Mesenchymal stem cell (in vitro differentiated cells and primary cell): ENCODE measurements around the gene SYT6.
"Not testable (repeated sequence)": the region's sequence is repeated elsewhere in the genome, so short reads cannot be mapped to it uniquely, and the experiment has no call there.

Source experiments
- DNase-seq: peaks from one replicate; pipeline ENCODE4 v3.0.0-alpha.2; 2013
- H2AFZ ChIP-seq: one replicate; pipeline ENCODE4 v1.6.1; 2013; ENCODE audit warnings: low read depth, mild to moderate bottlenecking, control low read depth, inconsistent platforms, low read length, moderate library complexity
- H2AK5ac ChIP-seq: 2 replicates; pipeline ENCODE4 v1.6.1; 2013; ENCODE audit warnings: low read length, moderate library complexity, mild to moderate bottlenecking, inconsistent platforms; ENCODE audit not compliant: severe bottlenecking
- H2BK120ac ChIP-seq: one replicate; pipeline ENCODE4 v1.6.1; 2013; ENCODE audit warnings: low read depth, mild to moderate bottlenecking, inconsistent platforms, low read length, moderate library complexity
- H2BK12ac ChIP-seq, 2 experiments: one replicate each; pipeline ENCODE4 v1.6.1; 2013; ENCODE audit warnings: inconsistent platforms in 2 of 2, low read length in 2 of 2, mild to moderate bottlenecking in 2 of 2, moderate library complexity in 2 of 2, control low read depth in 1 of 2
- H2BK15ac ChIP-seq: one replicate; pipeline ENCODE4 v1.6.1; 2013; ENCODE audit warnings: mild to moderate bottlenecking, low read depth, inconsistent platforms; ENCODE audit not compliant: poor library complexity, severe bottlenecking
- H2BK5ac ChIP-seq: 2 replicates; pipeline ENCODE4 v1.6.1; 2013; ENCODE audit warnings: low read depth, mild to moderate bottlenecking, low read length, control low read depth, inconsistent platforms; ENCODE audit not compliant: poor library complexity, severe bottlenecking
- H3K14ac ChIP-seq, 2 experiments: one replicate each; pipeline ENCODE4 v1.6.1; 2013; ENCODE audit warnings: inconsistent platforms in 2 of 2, low read length in 2 of 2, control low read depth in 1 of 2, mild to moderate bottlenecking in 1 of 2, moderate library complexity in 1 of 2
- H3K18ac ChIP-seq, 2 experiments: one replicate each; pipeline ENCODE4 v1.6.1; 2013; ENCODE audit warnings: inconsistent platforms in 2 of 2, low read length in 2 of 2, control low read depth in 1 of 2, low read depth in 1 of 2, mild to moderate bottlenecking in 1 of 2
- H3K23ac ChIP-seq, 2 experiments: one replicate each; pipeline ENCODE4 v1.6.1; 2013; ENCODE audit warnings: inconsistent platforms in 2 of 2, low read length in 2 of 2, mild to moderate bottlenecking in 2 of 2, moderate library complexity in 2 of 2, control low read depth in 1 of 2
- H3K27ac ChIP-seq: 2 replicates; pipeline ENCODE4 v1.5.1; 2013; ENCODE audit warnings: mild to moderate bottlenecking, moderate library complexity, low read length, control low read depth, inconsistent platforms; ENCODE audit not compliant: poor library complexity, severe bottlenecking
- H3K27me3 ChIP-seq, 2 experiments: 2 replicates each; pipeline versions ENCODE4 v1.6.1 to v1.7.0; 2013; ENCODE audit warnings: low read length in 2 of 2, mild to moderate bottlenecking in 2 of 2, moderate library complexity in 2 of 2, control low read depth in 1 of 2, inconsistent platforms in 1 of 2; ENCODE audit not compliant: control insufficient read depth in 1 of 2, insufficient read depth in 1 of 2
- H3K36me3 ChIP-seq, 2 experiments: 2 replicates each; pipeline versions ENCODE4 v1.6.1 to v1.7.0; 2013; ENCODE audit warnings: low read length in 2 of 2, control low read depth in 1 of 2, inconsistent platforms in 1 of 2, low read depth in 1 of 2, mild to moderate bottlenecking in 1 of 2; ENCODE audit not compliant: insufficient read depth in 2 of 2, control insufficient read depth in 1 of 2
- H3K4ac ChIP-seq, 2 experiments: one replicate each; pipeline ENCODE4 v1.6.1; 2013; ENCODE audit warnings: inconsistent platforms in 2 of 2, low read length in 2 of 2, mild to moderate bottlenecking in 2 of 2, moderate library complexity in 2 of 2, control low read depth in 1 of 2, low read depth in 1 of 2
- H3K4me1 ChIP-seq: 2 replicates; pipeline ENCODE4 v1.6.1; 2013; ENCODE audit warnings: low read depth, low read length, control low read depth; ENCODE audit not compliant: control insufficient read depth, insufficient read depth
- H3K4me2 ChIP-seq: 2 replicates; pipeline ENCODE4 v1.6.1; 2013; ENCODE audit warnings: low read length, mild to moderate bottlenecking, inconsistent platforms; ENCODE audit not compliant: poor library complexity, severe bottlenecking
- H3K4me3 ChIP-seq, 2 experiments: 2 replicates each; pipeline versions ENCODE4 v1.5.1 to v1.7.0; 2013; ENCODE audit warnings: low read length in 2 of 2, mild to moderate bottlenecking in 2 of 2, control low read depth in 1 of 2, low read depth in 1 of 2; ENCODE audit not compliant: insufficient read depth in 1 of 2
- H3K79me1 ChIP-seq: replicated peaks from 2 replicates; pipeline ENCODE4 v1.6.1; 2013; ENCODE audit warnings: mild to moderate bottlenecking, control low read depth, low read length, inconsistent platforms; ENCODE audit not compliant: poor library complexity, severe bottlenecking
- H3K9ac ChIP-seq: 2 replicates; pipeline ENCODE4 v1.7.0; 2013; ENCODE audit warnings: mild to moderate bottlenecking, low read length, moderate library complexity
- H3K9me3 ChIP-seq: 2 replicates; pipeline ENCODE4 v1.7.0; 2013; ENCODE audit warnings: mild to moderate bottlenecking, low read length; ENCODE audit not compliant: control insufficient read depth
- H4K8ac ChIP-seq: one replicate; pipeline ENCODE4 v1.6.1; 2013; ENCODE audit warnings: inconsistent platforms, mild to moderate bottlenecking, low read length, moderate library complexity
- H4K91ac ChIP-seq: one replicate; pipeline ENCODE4 v1.6.1; 2013; ENCODE audit warnings: mild to moderate bottlenecking, low read length, inconsistent platforms
- WGBS: methylation state at CpG from one replicate; pipeline ENCODE4 v1.1.7; 2013; ENCODE audit warnings: mixed read lengths; 5-methylcytosine and 5-hydroxymethylcytosine counted together

The SYT6 gene

GRCh38 chr1:114062477-114063099 is 91.1 kb downstream of the SYT6 start:
- H2BK5ac ChIP-seq: no peak overlapping the region
- H3K4me2 ChIP-seq: no peak overlapping the region
- H3K4me3 ChIP-seq: no peak overlapping the region
- H3K79me1 ChIP-seq: no peaks in the 10 kb centered on the region
- H3K9ac ChIP-seq: no peak overlapping the region
- no peak overlapping the region for H4K91ac ChIP-seq
- no peak overlapping the region for H3K4ac ChIP-seq
- H4K8ac ChIP-seq: no peak overlapping the region
- peaks cover 10% of the 10 kb centered on the region for H3K4me1 ChIP-seq
- H2BK120ac ChIP-seq: no peak overlapping the region
- H3K18ac ChIP-seq: no peak overlapping the region
- no peak overlapping the region for H2BK12ac ChIP-seq
- H2BK15ac ChIP-seq: no peak overlapping the region
- no peak overlapping the region for H3K14ac ChIP-seq
- no peak for DNase-seq
- H3K27ac ChIP-seq: no peak overlapping the region
- H2AFZ ChIP-seq: no peak overlapping the region
- H3K27me3 ChIP-seq: peaks cover 5 to 19% of the 10 kb centered on the region in 2 experiments
- H3K9me3 ChIP-seq: peaks cover 4% of the 10 kb centered on the region
- no peaks in the 10 kb centered on the region for H3K36me3 ChIP-seq
- WGBS: 70% methylated on average over 8 of the region's 8 CpGs
- H3K23ac ChIP-seq: no peak overlapping the region
- H2AK5ac ChIP-seq: no peak overlapping the region

GRCh38 chr1:114061121-114061830 is 92.4 kb downstream of the SYT6 start:
- Histone ChIP-seq H3K27me3 (peaks cover 5 to 21% of the 10 kb centered on the region in 2 experiments), H3K9me3 (peaks cover 17% of the 10 kb centered on the region), H2BK5ac (no peak overlapping the region)

GRCh38 chr1:114058236-114058635 is 95.4 kb downstream of the SYT6 start:
- H3K4ac ChIP-seq, H2AFZ ChIP-seq, H2AK5ac ChIP-seq, H4K91ac ChIP-seq, DNase-seq, H4K8ac ChIP-seq, H2BK120ac ChIP-seq, H3K4me1 ChIP-seq, H3K4me3 ChIP-seq, H3K23ac ChIP-seq, H3K9ac ChIP-seq, H2BK5ac ChIP-seq, H2BK15ac ChIP-seq, H3K79me1 ChIP-seq, H3K36me3 ChIP-seq, H3K18ac ChIP-seq, H3K14ac ChIP-seq, H2BK12ac ChIP-seq, H3K27ac ChIP-seq, H3K4me2 ChIP-seq: not testable (repeated sequence)
- Histone ChIP-seq H3K27me3 (peaks cover under 1 to 16% of the 10 kb centered on the region in 2 experiments), H3K9me3 (peaks cover 18% of the 10 kb centered on the region)
- WGBS: 21% methylated on average over 4 of the region's 6 CpGs

More at GRCh38 chr1:114061121-114061830, 92.4 kb downstream of the SYT6 start:
- Histone ChIP-seq H4K91ac (no peak overlapping the region), H2BK12ac (no peak overlapping the region), H4K8ac (peak overlapping the region; percentile 14), H3K9ac (no peak overlapping the region), H3K23ac (no peak overlapping the region), H3K36me3 (no peaks in the 10 kb centered on the region), H3K4ac (no peak overlapping the region), H3K79me1 (no peaks in the 10 kb centered on the region), H3K4me2 (no peak overlapping the region), H2BK15ac (no peak overlapping the region), H3K4me1 (peaks cover 10% of the 10 kb centered on the region), H2AFZ (no peak overlapping the region), H3K14ac (no peak overlapping the region), H3K27ac (no peak overlapping the region), H2AK5ac (no peak overlapping the region), H2BK120ac (no peak overlapping the region), H3K4me3 (no peak overlapping the region), H3K18ac (no peak overlapping the region)
- WGBS: 52% methylated on average over 1 of the region's 1 CpG
- peak; percentile 1 for DNase-seq

- Histone ChIP-seq H2BK5ac (no peak overlapping the region), H3K4ac (no peak overlapping the region), H3K27ac (no peak overlapping the region), H3K18ac (no peak overlapping the region), H2AFZ (no peak overlapping the region), H3K9me3 (peaks cover 16% of the 10 kb centered on the region), H3K36me3 (no peaks in the 10 kb centered on the region), H2BK15ac (no peak overlapping the region), H3K9ac (no peak overlapping the region), H3K4me3 (no peak overlapping the region), H3K23ac (no peak overlapping the region), H4K91ac (no peak overlapping the region), H3K79me1 (no peaks in the 10 kb centered on the region), H2BK12ac (no peak overlapping the region), H3K4me1 (no peaks in the 10 kb centered on the region), H2AK5ac (no peak overlapping the region), H3K27me3 (peaks cover 3 to 10% of the 10 kb centered on the region in 2 experiments), H4K8ac (no peak overlapping the region), H3K4me2 (no peak overlapping the region), H3K14ac (peak overlapping the region in 1 of 2 experiments; percentile 76), H2BK120ac (no peak overlapping the region)
- no peak for DNase-seq
- 85% methylated on average over 1 of the region's 2 CpGs for WGBS
Measured at GRCh38 chr1:114054148-114054547, 99.5 kb downstream of the SYT6 start.
